ENCODE results near the gene RHEBL1.
A peak's percentile ranks its signal among the peaks of the same experiment; 100 is the strongest.
"Not testable (repeated sequence)": the region's sequence is repeated elsewhere in the genome, so short reads cannot be mapped to it uniquely, and the experiment has no call there.

The RHEBL1 gene

DNA sequence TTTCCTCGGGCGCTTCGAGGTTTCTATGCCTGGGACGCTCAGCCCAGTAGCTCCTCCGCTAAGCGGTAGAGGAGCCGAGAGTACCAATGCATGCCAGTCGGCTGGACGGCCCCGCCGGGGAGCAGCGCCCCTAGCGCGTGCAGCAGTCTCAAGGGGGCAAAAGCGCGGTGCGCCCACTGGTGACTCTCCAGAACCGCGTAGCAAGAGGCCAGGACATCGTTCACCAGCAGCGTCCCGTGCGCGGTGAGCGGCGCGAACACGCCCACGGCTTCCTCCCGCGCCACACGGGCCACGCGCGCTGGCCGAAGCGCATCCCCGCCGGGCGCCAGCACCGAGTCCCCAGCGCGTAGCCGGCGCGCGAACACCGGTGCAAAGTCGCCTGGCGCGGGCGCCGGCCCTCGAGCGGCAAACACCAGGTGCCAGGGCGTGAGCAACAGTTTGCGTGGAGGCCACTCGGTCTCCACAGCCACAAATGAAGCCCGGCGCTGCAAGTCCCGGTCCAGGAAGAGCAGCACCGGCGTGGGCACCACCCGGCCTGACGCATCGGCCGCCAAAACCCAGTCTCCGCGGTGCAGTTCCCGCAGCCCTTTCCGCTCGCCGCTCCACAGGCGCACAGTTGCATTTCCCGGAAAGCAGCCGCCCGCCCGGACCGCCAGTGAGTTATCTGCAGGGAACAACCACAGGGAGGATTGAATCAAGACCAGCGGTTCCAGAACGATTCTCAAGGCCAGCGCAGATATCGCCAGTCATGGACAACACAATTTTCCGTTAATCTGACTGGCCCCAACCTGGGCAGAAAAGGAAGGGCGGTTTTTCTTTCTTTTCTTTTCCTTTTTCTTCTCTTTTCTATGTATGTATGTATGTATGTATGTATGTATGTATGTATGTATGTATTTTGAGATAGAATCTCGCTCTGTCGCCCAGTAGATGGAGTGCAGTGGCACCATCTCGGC, 20.3 kb upstream of the RHEBL1 start:
- peak in 1 of 2 donors; percentile 31 for DNase-seq (ENCODE audit: low read depth in 2 of 2)

DNA sequence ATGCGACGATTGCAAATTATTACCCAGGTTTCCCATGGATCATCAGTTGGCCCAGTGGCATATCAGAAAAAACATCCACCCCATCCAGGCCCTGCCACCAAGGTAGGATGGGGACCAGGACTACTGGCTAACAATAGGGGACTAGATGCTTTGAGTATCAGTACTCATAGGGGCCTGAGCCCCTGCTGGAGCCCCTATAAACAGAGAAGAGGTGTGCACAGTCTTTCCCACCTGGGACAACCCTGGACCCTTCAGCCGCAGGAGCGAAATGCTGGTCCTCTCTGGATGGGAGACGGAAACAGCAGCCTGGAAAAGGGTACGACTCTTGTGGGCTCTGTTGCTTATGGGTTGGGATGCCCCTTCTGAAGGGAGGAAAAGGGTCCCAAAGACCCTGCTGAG, 19.2 kb upstream of the RHEBL1 start:
- no peak for DNase-seq (ENCODE audit: low read depth in 2 of 2)

DNA sequence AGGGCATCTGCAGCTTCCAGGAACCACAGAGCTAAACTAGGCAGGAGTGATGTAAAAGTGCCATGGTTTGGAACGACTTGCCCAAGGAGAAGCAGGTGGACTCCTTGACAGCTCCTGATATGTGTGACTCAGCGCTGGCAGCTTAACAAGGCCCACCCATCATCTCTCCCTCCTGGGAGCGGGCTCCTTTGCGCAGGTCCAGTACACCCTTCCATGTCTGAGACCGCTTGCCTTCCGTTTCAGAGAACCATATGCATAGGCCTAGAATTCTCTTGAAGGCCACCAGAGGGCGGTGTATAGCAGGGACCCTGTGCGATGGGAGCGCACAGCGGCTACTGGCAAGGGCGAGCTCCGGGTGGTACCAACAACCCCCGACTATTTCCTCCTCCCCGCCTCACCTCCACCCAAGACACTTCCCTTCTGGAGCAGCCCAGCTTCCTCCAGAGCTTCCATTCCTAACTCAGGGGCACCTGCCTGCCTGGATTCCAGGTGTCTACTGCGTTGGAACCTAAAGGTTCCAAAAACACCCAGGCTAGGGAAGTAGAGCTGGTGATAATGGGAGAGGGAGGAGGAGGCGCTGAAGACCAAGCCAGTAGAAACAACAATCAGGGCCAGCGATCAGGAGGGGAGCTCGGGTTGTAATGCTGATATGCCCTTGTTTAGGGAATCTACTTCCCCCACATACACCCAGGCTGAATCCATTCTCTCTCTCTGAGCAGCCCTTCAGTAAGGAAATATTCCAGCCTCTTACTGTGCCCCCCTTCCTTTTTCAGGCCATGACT, 18.6 kb upstream of the RHEBL1 start:
- DNase-seq (ENCODE audit: low read depth in 2 of 2): peak; percentile 58 to 60

DNA sequence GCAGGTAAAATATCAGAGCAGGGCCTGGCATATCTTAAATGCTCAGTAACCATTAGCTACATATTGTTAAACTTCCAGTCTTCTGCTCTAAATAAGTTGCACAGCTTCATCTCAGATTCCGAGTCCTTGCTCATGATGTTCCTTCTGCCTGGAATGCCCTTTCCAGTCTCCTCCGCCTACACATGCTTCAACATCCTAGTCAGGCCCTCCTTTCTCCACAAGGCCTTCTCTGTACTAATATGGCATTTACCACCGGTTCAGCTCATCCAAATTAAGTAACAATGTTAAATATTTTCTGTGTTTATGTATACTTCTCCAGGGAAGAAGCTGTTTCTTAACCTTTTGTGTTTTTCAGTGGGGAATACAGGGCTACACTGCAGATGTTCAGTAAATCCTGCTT, 16.3 kb upstream of the RHEBL1 start:
- DNase-seq (ENCODE audit: low read depth in 2 of 2): no peak

DNA sequence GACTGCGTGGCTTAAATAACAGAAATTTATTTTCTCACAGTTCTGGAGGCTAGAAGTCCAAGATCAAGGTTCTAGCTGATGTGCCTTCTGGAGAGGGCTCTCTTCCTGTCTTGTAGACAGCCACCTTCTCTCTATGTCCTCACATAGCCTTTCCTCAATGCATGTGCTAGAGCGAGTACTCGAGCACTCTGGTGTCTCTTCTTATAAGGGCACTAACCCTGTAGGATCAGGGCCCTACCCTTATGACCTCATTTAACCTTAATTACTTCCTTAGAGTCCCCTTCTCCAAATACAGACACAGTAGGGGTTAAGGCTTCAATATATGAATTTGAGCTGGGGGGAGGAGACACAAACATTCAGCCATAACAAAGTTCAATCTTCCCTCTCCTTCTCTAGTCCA, 14.7 kb upstream of the RHEBL1 start:
- no peak for DNase-seq (ENCODE audit: low read depth in 2 of 2)

DNA sequence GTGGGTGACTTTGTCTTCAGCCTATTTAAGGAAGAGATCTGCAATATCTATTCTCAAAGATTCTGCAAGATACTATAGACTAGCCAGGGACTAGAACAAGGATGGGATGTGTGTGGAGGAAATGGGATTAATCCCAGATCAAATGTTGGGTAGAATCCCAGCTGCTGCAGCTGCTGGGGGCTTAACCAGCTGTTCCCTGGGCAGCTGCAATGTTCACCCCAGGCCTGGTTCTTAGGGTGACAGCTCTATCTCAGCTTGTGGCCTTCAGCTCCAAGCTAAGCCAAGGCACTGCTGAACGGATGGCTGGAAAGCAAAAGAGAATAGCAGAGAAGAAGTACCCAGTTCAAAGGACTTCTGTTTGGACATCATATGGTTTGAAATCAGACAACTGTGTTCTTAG, 10.0 kb upstream of the RHEBL1 start:
- DNase-seq (ENCODE audit: low read depth in 2 of 2): no peak

DNA sequence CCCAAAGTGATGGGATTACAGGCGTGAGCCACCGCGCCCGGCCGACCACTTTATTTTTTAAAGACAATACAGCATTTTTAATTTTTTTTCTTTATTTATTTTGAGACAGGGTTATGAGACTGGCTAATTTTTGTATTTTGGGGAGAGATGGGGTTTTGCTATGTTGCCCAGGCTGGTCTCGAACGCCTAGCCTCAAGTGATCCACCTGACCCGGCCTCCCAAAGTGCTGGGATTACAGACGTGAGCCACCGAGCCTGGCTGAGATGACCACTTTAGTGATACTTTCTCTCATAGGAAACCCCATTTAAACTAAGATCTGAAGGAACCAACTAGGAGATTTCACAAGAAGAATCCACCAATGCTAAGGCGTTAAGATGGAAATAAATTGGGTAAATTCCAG, 1.2 kb upstream of the RHEBL1 start:
- DNase-seq (ENCODE audit: low read depth in 2 of 2): no peak

DNA sequence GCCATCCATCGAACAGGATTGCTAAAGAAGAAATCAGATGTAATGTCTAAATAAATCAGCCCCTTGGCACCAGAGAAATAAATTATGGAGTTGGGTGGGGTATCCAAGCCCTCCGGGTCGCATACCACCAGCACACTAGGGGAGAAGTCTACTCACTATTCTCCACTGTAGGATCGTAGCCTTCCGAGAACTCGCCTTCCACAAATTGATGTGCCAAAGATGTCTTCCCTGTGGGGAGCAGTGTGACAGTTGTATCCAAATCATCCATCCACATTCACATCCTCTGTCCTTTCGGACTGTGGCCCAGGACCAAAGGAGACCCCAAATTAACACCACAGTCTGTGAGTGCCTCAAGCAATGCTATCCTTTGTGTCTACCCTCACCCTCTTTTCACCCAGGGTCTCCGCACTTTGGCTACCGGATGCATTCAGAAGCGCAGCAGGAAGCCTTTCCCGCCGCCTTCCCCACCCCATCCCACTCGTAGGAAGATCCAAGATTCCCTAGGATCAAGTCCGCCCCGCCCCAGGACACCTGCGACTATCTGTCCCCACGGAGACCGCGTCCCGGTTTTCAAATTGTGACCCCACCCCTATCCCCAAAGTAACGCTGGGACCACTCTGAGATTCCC, 786 bp downstream of the RHEBL1 start:
- no peak for DNase-seq (ENCODE audit: low read depth in 2 of 2)

DNA sequence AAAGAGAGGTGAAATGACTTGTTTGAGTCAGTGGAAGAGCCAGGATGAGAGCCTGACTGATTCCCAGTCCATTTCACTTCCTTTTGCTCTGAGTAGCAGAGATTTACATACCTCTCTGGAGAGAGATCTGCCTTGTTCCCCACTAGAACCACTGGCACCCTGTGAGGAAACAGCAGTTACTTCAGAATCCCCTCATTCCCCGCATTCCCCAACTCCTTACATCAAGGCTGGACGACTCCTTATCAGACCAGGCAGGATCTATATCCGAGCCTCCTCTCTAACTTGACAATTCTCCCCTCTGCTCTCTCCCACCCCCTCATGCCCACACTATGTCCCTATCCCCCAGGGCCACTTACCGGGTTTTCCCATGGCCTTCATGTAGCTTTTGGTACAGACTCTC, 3.7 kb downstream of the RHEBL1 start:
- DNase-seq (ENCODE audit: low read depth in 2 of 2): no peak

DNA sequence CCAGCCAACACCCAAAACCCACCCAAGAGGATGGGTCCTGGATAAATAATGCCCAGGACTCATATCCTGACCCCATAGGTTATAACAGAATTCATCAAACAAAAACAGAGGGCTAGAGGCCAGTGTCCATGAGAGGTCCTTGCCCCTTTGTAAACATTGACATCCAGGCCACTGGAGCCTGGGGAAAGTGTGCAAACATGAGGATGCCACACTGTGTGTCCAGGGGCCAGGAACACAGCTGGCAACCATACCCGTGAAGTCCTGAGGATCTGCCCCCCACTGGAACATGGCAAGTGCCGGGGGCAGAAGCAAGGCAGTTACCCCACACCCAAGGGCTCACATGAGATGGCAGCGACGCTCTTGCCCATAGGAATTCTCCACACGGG, 5.0 kb downstream of the RHEBL1 start:
- no peak for DNase-seq (ENCODE audit: low read depth in 2 of 2)

DNA sequence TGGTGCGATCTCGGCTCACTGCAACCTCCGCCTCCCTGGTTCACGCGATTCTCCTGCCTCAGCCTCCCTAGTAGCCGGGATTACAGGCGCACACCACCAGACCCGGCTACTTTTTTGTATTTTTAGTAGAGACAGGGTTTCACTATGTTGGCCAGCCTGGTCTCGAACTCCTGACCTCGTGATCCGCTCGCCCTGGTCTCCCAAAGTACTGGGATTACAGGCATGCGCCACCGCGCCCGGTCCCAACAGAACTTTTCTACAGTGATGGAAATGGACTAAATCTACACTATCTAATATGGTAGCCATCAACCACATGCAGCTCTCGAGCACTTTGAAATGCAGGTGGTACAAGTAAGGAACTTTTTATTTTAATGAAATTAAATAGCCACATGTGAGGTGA, 7.9 kb downstream of the RHEBL1 start:
- not testable (repeated sequence) for DNase-seq (ENCODE audit: low read depth in 2 of 2)

DNA sequence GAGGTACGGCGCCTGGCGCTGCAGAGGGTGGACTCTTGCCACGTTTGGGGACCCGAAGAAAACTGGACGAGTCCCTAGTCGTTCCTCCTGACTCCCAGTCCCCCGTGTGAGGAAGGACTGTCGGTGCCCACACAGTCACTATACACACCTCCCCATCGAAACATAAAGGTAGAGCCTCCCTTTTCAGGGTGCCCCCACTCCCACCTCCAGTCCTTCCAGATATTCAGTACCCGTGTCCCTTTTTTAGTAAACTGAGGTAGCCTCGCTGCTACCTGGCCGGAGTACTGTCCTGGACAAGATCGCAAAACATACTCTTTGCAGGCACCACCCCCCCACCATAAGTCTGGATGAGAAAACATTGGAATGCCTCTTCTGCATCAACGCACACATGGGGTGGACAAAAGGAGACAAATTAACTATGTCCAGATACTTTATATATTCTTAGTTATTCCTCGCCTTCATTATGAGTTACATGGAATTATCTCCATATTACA, 8.6 kb downstream of the RHEBL1 start:
- DNase-seq (ENCODE audit: low read depth in 2 of 2): no peak

DNA sequence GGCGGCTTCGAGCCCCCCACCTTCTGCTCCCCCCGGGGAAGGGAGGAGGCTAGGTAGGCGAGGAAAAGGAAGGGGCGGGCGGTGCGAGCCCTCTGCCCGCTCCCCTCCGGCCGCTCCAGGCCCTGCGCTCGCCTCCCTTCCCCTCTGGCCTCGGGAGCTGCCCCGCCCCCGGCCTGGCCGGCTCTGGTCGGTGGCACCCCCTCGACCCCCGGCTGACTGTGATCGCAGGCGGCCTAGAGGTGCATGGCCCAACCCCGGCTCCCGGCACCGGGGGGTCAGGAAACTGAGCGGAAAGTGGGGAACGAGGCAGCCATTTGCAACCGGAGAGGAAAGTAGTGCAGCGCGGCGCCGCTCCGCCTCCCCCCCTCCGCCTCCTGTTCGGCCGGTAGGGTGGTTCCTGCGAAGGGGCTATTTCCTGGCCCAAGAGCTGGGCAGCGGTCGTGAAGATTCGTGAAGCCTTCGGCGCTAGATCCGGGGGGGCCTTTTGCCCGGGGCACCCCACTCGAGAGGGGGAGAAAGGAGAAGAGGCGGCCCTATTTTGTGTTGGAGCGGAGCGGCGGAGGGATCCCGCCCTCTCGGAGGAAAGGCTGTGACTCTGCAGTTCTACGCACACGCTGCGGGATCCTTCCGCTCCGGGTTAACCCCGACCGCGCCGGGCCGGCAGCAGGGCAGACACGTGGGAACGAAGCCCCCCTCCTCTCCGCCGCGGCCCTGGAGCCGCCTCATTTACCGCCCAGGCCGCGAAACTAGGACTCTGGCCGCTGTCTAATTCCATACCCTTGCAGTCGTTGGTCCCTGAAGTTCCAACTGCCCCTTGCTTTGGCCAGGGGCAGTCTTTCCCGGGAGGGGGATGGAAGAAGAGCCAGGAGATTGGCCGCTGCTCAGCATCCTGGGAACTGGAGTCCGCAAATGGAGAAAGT, 9.3 kb downstream of the RHEBL1 start, which contains the start of gene KMT2D:
TSS of gene KMT2D (minus strand) at position 558 of the 920 bp plus-strand sequence. CDS start 5,470 bp downstream, outside the sequence.
- DNase-seq (ENCODE audit: low read depth in 2 of 2): peak; percentile 79 to 83

DNA sequence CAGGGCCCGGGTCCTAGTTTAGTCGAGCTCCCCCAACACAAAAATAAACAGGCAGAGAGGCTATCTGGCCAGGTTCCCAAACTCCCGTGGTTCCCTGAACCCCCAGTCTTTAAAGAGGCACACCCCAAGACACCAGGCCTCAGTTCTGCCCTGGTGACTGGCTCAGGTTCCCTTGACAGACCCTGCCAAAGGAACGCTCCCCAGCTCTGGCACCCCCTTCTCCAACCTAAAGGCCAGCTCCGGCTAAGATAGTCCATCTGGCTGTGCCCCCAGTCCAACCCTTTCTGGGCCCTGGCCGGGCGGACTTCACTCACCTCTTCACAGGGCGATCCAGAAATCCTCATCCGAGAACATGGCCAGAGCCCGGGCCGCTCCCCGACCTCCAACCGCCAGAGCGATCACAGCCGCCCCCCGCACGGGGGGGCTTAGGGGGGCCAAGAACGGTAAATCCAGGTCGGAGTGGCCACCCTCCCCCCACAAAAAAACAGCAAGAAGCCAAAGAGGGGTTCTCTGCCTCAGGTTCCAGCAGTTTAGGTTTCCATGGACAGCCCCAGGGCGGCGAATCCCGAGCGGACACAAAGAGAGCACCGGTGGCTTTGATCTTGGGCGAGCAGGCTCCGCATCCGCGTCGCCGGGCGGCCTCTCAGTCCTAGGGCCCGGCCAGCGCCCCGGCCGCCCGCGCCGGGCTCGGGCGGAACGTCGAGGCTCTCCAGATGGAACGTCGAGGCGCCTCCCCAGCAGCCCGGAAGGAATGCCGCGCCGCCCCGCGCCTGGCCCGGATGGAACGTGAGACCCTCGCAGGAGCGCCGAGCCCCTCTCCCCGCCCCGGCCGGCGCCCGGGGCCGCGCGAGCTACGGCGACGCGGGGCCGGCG, 10.2 kb downstream of the RHEBL1 start:
- DNase-seq (ENCODE audit: low read depth in 2 of 2): no peak

DNA sequence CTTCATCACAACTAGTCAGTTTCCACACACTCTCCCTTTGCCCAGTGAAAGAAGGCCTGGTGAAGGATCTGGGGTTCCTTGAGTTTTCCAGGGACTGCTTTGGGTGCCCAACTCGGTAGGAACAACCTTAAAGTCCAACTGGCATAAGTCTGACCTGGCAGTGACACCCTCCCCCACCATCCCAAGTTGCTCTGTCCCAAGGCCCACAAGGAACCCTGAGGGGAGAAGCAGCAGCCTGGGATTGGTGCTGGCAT, 10.8 kb downstream of the RHEBL1 start:
- no peak for DNase-seq (ENCODE audit: low read depth in 2 of 2)

DNA sequence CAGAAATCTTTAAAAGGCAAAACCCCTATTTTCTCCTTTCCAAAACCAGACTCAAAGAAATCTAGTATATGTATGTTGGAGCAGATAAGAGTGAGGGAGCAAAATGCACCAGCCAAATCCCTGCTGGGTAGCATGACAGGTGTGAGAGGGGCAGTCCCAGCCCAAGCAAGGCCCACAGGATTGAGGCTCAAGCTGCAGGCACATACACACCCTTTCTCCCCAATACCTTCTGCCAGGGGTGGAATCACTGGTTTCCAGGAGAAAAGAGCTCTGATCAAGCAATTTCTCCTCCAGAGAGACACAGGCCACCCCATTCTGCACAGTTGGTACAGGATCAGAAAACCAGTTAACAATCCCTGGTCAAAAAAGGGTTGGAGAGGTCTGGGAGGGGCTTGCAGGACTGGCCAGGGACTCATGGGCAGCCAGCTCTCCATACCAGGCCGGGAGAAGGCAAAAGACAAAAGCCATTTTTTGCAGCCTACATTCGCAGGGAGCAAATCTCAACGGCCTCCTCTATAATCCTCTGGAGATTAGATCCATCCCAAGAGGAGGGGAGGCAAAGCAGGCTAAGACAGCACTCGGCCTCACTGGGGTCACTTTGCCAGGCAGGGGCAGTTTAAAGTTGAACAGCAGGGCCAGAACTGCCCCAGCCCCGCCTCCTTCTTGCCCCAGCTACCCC, 11.3 kb downstream of the RHEBL1 start:
- no peak for DNase-seq (ENCODE audit: low read depth in 2 of 2)

DNA sequence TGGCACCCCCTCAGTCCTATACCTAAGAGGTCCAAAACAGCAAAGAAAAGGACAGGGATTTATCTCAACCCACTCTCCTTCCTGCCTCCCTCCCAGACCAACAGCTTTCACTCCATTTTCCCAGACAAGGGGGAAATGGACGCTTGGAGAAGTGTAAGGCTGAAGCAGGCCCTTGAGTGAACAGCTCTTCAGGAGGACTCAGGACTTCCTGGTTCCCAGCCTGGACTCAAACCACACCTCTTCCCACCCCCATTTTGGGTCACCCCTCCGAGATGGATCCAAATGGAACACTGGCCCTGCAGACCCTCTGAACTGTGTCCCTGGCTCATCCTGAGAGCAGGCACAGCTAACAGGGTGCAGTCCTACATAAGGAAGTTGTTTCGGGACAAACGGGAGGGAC, 11.9 kb downstream of the RHEBL1 start:
- no peak for DNase-seq (ENCODE audit: low read depth in 2 of 2)

DNA sequence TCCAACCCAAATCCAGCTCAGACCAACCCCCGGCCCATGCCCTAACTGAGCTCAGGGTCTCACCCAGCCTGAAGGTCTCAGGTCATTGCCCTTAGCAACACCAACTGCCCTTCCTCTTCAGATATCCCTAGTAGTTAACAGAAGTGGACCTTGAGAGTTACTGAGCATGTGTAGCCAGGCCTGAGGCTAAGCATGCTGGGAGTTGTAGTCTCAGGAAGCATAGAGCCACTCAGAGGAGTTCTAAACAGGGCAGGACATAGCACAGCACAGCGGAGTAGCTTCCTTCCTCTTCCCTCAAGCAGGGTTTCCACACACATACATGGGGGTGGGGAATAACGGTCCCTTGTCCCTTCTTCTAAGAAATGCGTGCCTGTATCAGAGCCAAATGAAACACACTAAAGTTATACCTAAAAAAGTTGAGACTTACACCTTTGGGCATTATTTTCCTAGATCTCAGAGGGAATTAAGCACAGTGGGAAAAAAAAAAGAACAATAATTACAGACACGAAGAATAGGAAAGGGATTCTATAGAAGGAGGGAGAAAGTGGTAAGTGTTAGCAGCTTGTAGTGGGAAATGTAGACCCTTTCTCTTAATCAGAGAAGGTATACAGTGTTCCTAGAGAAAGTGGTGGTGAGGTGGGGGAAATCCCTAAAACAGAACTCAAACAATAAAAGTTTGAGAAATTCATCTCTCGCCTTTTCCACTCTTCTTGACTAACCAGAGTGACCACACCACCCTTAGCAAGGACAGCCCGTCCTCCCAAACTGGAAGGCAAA, 13.6 kb downstream of the RHEBL1 start:
- DNase-seq (ENCODE audit: low read depth in 2 of 2): peak in 1 of 2 donors; percentile 19

DNA sequence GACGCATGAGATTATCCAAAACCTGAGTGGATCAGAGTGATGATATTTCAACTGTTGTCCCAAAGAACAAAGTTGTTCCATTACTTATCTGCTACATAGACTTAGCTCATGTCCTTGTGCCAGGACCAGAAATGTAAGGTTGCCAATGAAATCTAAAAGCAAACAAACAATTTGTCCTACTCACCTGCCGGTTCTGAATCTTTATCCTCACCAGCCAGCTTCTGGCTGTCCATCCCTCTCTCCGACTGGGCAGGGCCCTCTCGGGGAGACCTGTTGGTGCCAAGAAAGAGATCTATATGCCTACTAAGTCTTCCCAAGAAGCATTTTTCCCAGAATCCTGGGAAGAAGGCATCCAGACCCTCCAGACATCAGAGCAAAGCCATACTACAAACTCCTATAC, 14.7 kb downstream of the RHEBL1 start:
- no peak for DNase-seq (ENCODE audit: low read depth in 2 of 2)

Measured in stimulated activated CD8-positive, alpha-beta memory T cell treated with anti-CD3 and anti-CD28 coated beads, Interleukin-15, amount 100 ng/mL, for 48 hours (primary cell).